ENCODE measurements around the gene EDEM3. TPM values are rescaled to one million over a fixed set of nuclear protein-coding genes. Genes with fewer than 3 reads are reported as not detected.
"Not testable (repeated sequence)": the region's sequence is repeated elsewhere in the genome, so short reads cannot be mapped to it uniquely, and the experiment has no call there.

The EDEM3 gene
- polyA plus RNA-seq, 1 donor: 37.4 TPM

DNA sequence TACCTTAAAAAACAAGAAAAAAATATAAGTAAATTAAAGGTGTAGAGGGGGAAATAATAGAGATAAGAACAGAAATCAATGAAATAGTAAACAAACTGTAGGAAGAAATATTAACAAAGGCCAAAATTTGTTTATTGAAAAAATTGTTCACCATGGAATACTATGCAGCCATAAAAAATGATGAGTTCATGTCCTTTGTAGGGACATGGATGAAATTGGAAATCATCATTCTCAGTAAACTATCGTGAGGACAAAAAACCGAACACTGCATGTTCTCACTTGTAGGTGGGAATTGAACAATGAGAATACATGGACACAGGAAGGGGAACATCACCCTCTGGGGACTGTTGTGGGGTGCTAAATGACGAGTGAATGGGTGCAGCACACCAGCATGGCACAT, 75.2 kb downstream of the EDEM3 start:
- not testable (repeated sequence) for H3K27ac ChIP-seq (ENCODE audit: low read length); H3K4me3 ChIP-seq (ENCODE audit: low read length); DNase-seq; H3K36me3 ChIP-seq (ENCODE audit: control insufficient read depth, insufficient read depth, low read length); H3K9me3 ChIP-seq (ENCODE audit: control insufficient read depth, low read depth, low read length); H3K4me1 ChIP-seq (ENCODE audit: control insufficient read depth, insufficient read depth, low read length); H3K27me3 ChIP-seq (ENCODE audit: control insufficient read depth, insufficient read depth, low read length)
- no CpG with 5 or more reads among the region's 3 CpGs for WGBS (ENCODE audit: insufficient coverage, low lambda C conversion rate)

DNA sequence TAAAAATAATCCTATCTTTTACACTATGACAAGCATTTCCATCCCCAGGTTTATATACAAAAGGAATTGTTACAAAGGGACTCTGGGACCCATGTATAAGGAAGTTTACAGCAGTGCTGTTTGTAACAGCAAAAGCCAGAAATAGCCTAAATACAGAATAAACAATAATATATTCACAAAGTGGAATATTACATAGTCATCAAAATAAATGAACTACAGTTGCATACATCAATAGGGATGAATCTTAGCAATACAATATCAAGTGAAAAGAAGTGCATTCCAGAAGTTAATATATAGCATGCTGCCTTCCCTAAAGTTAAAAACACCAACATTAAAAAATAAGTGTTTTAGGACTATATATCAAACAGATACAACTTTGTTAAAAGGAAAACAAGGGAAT, 77.3 kb downstream of the EDEM3 start:
- H3K27ac ChIP-seq (ENCODE audit: low read length): no peak overlapping the region
- H3K4me3 ChIP-seq (ENCODE audit: low read length): no peak overlapping the region
- no peaks in the 10 kb centered on the region for H3K27me3 ChIP-seq (ENCODE audit: control insufficient read depth, insufficient read depth, low read length)
- no peaks in the 10 kb centered on the region for H3K4me1 ChIP-seq (ENCODE audit: control insufficient read depth, insufficient read depth, low read length)
- peaks cover 8% of the 10 kb centered on the region for H3K9me3 ChIP-seq (ENCODE audit: control insufficient read depth, low read depth, low read length)
- no peak for DNase-seq
- no peaks in the 10 kb centered on the region for H3K36me3 ChIP-seq (ENCODE audit: control insufficient read depth, insufficient read depth, low read length)

DNA sequence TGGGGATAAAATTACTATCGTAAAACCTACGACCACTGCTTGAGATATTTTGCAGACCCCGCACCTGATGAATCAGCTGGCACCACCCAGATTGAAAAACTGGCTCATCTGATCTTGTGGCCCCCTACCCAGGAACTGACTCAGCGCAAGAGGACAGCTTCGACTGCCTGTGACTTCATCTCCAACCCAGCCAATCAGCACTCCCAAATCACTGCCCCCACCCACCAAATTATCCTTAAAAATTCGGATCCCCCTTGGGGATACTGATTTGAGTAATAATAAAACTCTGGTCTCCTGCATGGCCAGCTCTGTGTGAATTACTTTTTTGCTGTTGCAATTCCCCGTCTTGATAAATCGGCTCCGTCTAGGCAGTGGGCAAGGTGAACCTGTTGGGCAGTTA, 81.4 kb downstream of the EDEM3 start:
- H3K36me3 ChIP-seq (ENCODE audit: control insufficient read depth, insufficient read depth, low read length): no peaks in the 10 kb centered on the region

DNA sequence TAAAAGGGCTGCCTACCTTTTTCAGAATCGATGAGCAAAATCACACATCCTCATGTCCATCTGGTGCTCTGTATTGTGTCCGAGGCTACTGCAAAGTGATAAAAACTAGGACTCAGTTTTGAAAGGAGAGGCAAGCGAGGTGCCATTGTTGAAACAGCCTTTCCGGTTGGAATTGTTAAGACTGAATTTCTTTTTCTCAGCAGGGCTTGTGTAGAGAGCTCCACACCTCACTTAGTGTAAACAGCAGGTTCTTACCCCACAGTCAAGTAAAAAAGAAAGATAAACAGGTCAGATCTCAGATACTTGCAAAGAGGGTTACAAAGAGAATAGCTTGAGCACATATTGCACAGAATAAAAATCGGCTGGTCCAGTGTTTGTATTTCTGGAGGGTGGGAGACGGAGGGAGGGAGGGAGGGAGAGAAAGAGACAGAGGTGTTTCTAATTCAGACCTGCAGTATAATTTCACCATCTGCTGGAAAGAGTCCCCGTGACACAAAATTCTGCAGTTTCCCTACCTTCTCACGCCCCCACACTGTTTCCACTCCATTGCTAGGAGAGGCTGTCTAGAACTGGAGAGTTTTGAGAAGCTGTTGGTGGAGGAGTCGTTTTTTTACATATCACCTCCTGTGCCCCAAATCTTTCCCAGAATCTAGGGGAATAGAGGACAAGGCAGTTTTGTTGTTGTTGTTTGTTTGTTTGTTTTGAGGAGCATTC, 82.5 kb downstream of the EDEM3 start:
- no peak overlapping the region for H3K27ac ChIP-seq (ENCODE audit: low read length)
- WGBS (ENCODE audit: insufficient coverage, low lambda C conversion rate): 0% methylated on average over 1 of the region's 9 CpGs
- no peaks in the 10 kb centered on the region for H3K9me3 ChIP-seq (ENCODE audit: control insufficient read depth, low read depth, low read length)
- no peaks in the 10 kb centered on the region for H3K36me3 ChIP-seq (ENCODE audit: control insufficient read depth, insufficient read depth, low read length)
- no peak overlapping the region for H3K4me3 ChIP-seq (ENCODE audit: low read length)
- no peaks in the 10 kb centered on the region for H3K27me3 ChIP-seq (ENCODE audit: control insufficient read depth, insufficient read depth, low read length)
- no peak for DNase-seq
- H3K4me1 ChIP-seq (ENCODE audit: control insufficient read depth, insufficient read depth, low read length): no peaks in the 10 kb centered on the region

More for the DNA sequence above, 81.4 kb downstream of the EDEM3 start:
- no peak overlapping the region for H3K27ac ChIP-seq (ENCODE audit: low read length)
- H3K27me3 ChIP-seq (ENCODE audit: control insufficient read depth, insufficient read depth, low read length): no peaks in the 10 kb centered on the region
- no peak for DNase-seq
- H3K4me1 ChIP-seq (ENCODE audit: control insufficient read depth, insufficient read depth, low read length): no peaks in the 10 kb centered on the region
- H3K9me3 ChIP-seq (ENCODE audit: control insufficient read depth, low read depth, low read length): no peaks in the 10 kb centered on the region
- no peak overlapping the region for H3K4me3 ChIP-seq (ENCODE audit: low read length)
- no CpG with 5 or more reads among the region's 9 CpGs for WGBS (ENCODE audit: insufficient coverage, low lambda C conversion rate)

DNA sequence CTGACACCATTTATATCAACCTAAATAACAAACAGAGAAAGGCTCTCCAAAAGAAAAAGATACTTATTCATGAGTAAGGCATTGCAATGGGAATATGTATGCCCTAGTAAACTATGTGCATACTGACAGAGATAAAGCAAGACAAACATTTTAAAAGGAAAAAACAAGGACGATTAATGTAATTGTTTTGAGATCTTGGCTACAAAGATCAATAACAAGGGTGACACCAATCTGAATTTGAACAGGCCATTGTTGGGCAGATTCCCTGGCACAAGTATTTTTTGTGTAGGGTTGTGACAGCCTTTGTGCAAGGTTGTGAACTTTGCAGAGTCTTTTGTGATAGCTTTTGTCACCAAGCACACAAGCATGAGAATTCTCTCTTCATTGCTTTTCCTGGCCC, 85.3 kb downstream of the EDEM3 start:
- Histone ChIP-seq H3K4me1 (ENCODE audit: control insufficient read depth, insufficient read depth, low read length) (no peaks in the 10 kb centered on the region), H3K36me3 (ENCODE audit: control insufficient read depth, insufficient read depth, low read length) (no peaks in the 10 kb centered on the region), H3K9me3 (ENCODE audit: control insufficient read depth, low read depth, low read length) (peaks cover 1% of the 10 kb centered on the region), H3K27me3 (ENCODE audit: control insufficient read depth, insufficient read depth, low read length) (peaks cover 4% of the 10 kb centered on the region), H3K27ac (ENCODE audit: low read length) (no peak overlapping the region), H3K4me3 (ENCODE audit: low read length) (no peak overlapping the region)
- no peak for DNase-seq
- WGBS (ENCODE audit: insufficient coverage, low lambda C conversion rate): no CpG with 5 or more reads among the region's 1 CpG

DNA sequence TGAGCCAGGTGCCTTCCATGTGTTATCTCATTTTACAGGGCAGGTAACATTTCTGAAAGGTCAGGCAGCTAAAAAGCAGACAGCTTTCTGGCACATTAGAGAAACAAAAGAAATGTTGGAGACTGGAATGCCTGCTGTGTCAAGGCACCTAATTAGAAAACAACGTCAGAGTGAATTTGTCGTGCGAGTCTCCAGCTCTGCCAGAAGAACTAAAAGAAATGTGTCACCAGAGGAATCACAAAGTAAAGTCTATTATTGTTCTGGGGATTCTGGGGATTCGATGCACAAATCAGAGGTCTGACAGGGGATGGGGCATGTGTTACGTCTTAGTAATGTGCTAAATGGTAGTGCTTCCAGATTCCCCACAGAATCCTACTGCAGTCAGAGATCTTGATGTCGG, 89.3 kb downstream of the EDEM3 start:
- 89% methylated on average over 3 of the region's 6 CpGs for WGBS (ENCODE audit: insufficient coverage, low lambda C conversion rate)
- DNase-seq: no peak
- Histone ChIP-seq H3K4me3 (ENCODE audit: low read length) (no peak overlapping the region), H3K4me1 (ENCODE audit: control insufficient read depth, insufficient read depth, low read length) (no peaks in the 10 kb centered on the region), H3K9me3 (ENCODE audit: control insufficient read depth, low read depth, low read length) (peaks cover 3% of the 10 kb centered on the region), H3K27ac (ENCODE audit: low read length) (no peak overlapping the region), H3K27me3 (ENCODE audit: control insufficient read depth, insufficient read depth, low read length) (peaks cover 7% of the 10 kb centered on the region), H3K36me3 (ENCODE audit: control insufficient read depth, insufficient read depth, low read length) (no peaks in the 10 kb centered on the region)

DNA sequence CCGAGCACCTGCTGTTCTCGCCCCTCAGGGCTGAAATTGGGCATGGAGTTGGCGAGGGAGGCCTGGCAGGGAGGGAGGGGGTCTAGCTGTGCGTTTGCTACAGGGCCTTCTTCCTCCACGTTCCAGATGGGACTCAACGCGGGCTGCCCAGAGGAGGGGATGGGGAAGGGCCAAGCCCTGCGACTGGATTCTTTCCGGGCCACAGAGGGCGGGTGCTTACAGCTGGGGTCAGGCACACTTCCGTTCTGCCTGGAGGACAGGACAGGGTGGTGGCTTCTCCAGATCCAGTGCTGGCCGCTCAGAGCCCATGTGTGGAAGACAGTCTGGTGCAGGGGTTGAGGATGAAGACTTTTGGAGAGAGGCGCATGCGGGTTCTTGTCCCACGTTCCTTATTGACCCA, 90.0 kb downstream of the EDEM3 start:
- WGBS (ENCODE audit: insufficient coverage, low lambda C conversion rate): no CpG with 5 or more reads among the region's 15 CpGs
- H3K4me3 ChIP-seq (ENCODE audit: low read length): no peak overlapping the region
- DNase-seq: no peak
- peaks cover 3% of the 10 kb centered on the region for H3K9me3 ChIP-seq (ENCODE audit: control insufficient read depth, low read depth, low read length)
- H3K36me3 ChIP-seq (ENCODE audit: control insufficient read depth, insufficient read depth, low read length): no peaks in the 10 kb centered on the region
- no peaks in the 10 kb centered on the region for H3K4me1 ChIP-seq (ENCODE audit: control insufficient read depth, insufficient read depth, low read length)
- peaks cover 7% of the 10 kb centered on the region for H3K27me3 ChIP-seq (ENCODE audit: control insufficient read depth, insufficient read depth, low read length)
- no peak overlapping the region for H3K27ac ChIP-seq (ENCODE audit: low read length)

DNA sequence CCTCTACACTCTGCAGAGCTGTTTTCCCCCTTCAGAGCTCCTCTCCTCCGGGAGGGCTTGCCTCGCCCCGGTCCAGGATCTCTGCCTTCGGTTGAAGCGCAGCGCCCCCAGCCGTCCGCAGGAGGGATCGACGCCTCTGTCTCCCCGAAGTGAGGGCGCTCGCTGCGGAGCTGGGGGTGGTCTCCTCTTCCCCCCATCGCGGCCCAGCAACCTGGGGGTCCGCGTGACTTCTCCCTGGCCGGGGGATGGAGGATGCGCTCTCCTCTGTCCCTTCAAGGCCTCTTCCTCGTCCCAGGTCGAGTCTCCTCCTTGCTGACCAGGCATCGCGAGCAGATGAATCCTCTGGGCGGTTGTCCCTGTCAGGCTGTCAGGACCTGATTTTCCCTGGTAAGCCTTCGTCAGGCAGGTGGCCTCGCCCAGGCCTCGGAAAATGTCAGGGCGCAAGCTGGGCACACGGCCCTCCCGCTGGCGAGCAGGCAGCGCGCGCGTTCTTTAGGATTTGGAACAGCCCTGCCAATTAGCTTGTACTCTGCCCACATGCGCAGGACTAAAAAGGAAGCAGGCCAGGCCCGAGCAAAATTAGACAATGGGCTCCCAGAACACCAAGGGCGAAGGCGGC, 90.5 kb downstream of the EDEM3 start:
- Histone ChIP-seq H3K36me3 (ENCODE audit: control insufficient read depth, insufficient read depth, low read length) (no peaks in the 10 kb centered on the region), H3K4me1 (ENCODE audit: control insufficient read depth, insufficient read depth, low read length) (no peaks in the 10 kb centered on the region), H3K27ac (ENCODE audit: low read length) (no peak overlapping the region), H3K9me3 (ENCODE audit: control insufficient read depth, low read depth, low read length) (peaks cover 3% of the 10 kb centered on the region), H3K27me3 (ENCODE audit: control insufficient read depth, insufficient read depth, low read length) (peaks cover 7% of the 10 kb centered on the region), H3K4me3 (ENCODE audit: low read length) (peak overlapping the region; percentile 29)
- no CpG with 5 or more reads among the region's 40 CpGs for WGBS (ENCODE audit: insufficient coverage, low lambda C conversion rate)
- peak; percentile 60 to 61 for DNase-seq

DNA sequence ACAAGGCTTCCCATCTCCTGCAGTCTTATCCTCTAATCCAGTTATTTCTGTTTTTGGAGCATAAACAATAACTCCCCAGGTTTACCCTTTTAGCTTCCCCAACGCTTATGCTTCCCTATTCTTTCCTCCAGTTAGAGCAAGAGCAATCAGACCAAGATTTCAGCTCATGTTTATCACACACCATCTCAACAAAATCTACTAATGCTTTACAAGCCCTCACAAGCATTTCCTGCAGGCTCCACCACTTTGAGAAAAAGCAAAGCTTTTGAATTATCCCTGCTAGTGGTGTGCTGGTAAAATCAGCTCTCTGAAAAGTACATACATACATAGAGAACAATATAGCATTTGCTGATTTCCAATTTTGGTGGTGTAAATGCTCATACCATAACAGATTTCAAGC, 92.9 kb downstream of the EDEM3 start:
- H3K9me3 ChIP-seq (ENCODE audit: control insufficient read depth, low read depth, low read length): peaks cover 3% of the 10 kb centered on the region
- DNase-seq: no peak
- no peaks in the 10 kb centered on the region for H3K4me1 ChIP-seq (ENCODE audit: control insufficient read depth, insufficient read depth, low read length)
- no peaks in the 10 kb centered on the region for H3K36me3 ChIP-seq (ENCODE audit: control insufficient read depth, insufficient read depth, low read length)
- H3K27me3 ChIP-seq (ENCODE audit: control insufficient read depth, insufficient read depth, low read length): peaks cover 7% of the 10 kb centered on the region
- H3K4me3 ChIP-seq (ENCODE audit: low read length): no peak overlapping the region
- WGBS (ENCODE audit: insufficient coverage, low lambda C conversion rate): 0% methylated on average over 1 of the region's 1 CpG
- H3K27ac ChIP-seq (ENCODE audit: low read length): no peak overlapping the region

DNA sequence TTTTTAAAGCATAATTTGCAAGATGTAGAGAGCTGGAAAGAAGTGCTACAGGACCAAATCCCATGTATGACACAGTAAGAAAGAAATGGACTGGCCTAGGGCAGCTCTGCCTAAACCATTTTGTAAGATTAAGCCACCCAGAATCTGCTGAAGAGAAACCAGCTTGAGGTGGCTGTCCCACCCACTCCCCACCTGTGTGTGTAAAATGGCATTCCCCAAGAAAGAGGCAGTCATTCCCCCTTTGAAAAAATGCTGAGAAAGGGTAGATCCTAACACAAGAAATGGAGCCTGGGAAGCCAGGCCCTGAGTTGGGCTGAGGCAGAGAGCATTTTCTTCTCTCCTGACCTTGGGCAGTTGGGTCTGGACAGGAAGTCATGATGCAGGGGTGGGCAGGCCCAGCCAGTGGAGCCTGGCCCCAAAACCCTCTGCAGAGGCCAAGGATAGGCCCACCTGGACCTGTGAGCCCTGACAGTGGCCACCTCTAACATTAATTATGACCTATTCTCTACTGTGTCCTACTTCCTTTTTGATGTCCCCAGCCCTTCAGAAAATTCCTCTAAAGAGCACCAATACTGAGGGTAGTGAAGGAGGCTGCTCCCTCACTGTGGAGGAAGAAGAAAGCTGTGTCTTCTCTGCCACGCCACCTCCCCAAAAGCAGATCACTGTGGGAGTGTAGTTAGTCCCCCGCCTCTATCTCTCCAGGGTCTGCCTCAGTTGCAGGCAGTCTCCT, 94.0 kb downstream of the EDEM3 start:
- Histone ChIP-seq H3K27me3 (ENCODE audit: control insufficient read depth, insufficient read depth, low read length) (peaks cover 7% of the 10 kb centered on the region), H3K27ac (ENCODE audit: low read length) (no peak overlapping the region), H3K36me3 (ENCODE audit: control insufficient read depth, insufficient read depth, low read length) (no peaks in the 10 kb centered on the region), H3K4me1 (ENCODE audit: control insufficient read depth, insufficient read depth, low read length) (no peaks in the 10 kb centered on the region), H3K4me3 (ENCODE audit: low read length) (no peak overlapping the region), H3K9me3 (ENCODE audit: control insufficient read depth, low read depth, low read length) (peaks cover 3% of the 10 kb centered on the region)
- DNase-seq: no peak
- no CpG with 5 or more reads among the region's 2 CpGs for WGBS (ENCODE audit: insufficient coverage, low lambda C conversion rate)
